Measurements from ENCODE around the gene CADPS2. TPM values are rescaled to one million over a fixed set of nuclear protein-coding genes. Genes with fewer than 3 reads are reported as not detected.

The CADPS2 gene
- total RNA-seq, 1 donor from 2014 or later = 3.1 TPM

GRCh38 chr7:122273117-122273516 is 613.1 kb downstream of the CADPS2 start:
- Mint-ChIP-seq H3K36me3 (ENCODE audit: low read depth) (no peaks in the 10 kb centered on the region), H3K4me3 (no peak overlapping the region), H3K4me1 (no peaks in the 10 kb centered on the region), H3K9me3 (no peaks in the 10 kb centered on the region), H3K27me3 (ENCODE audit: low read depth) (peaks cover 6% of the 10 kb centered on the region), H3K27ac (ENCODE audit: unreplicated experiment) (no peak overlapping the region)
- no peak for DNase-seq (ENCODE audit: low read depth, low spot score)
- no peak for TF ChIP-seq CTCF (conservative IDR thresholded peaks at IDR 0.05)

- no peaks in the 10 kb centered on the region for H3K36me3 Mint-ChIP-seq (ENCODE audit: low read depth)
- no peak for TF ChIP-seq CTCF (conservative IDR thresholded peaks at IDR 0.05)
- no peak overlapping the region for H3K4me3 Mint-ChIP-seq
- H3K9me3 Mint-ChIP-seq = no peaks in the 10 kb centered on the region
- DNase-seq (ENCODE audit: low read depth, low spot score) = no peak
- H3K27ac Mint-ChIP-seq (ENCODE audit: unreplicated experiment) = no peak overlapping the region
- H3K4me1 Mint-ChIP-seq = no peaks in the 10 kb centered on the region
- peaks cover 6% of the 10 kb centered on the region for H3K27me3 Mint-ChIP-seq (ENCODE audit: low read depth)
These were observed 617.0 kb downstream of the CADPS2 start for GRCh38 chr7:122269241-122269640.

Other genes with a start within 250 kb of the CADPS2 start
- 0.16 TPM in 1 of 2 replicates, not detected in the other for gene RNF133, start 187.3 kb downstream of the CADPS2 start, total RNA-seq
- gene RNF148, start 183.5 kb downstream of the CADPS2 start, total RNA-seq = not detected in 2 replicates
- gene TAS2R16, start 109.2 kb upstream of the CADPS2 start, total RNA-seq = not detected in 2 replicates